ENCODE results near the gene RPL41. TPM values are rescaled to one million over a fixed set of nuclear protein-coding genes. Genes with fewer than 3 reads are reported as not detected.

The RPL41 gene
- total and polyA plus RNA-seq, 9 of the 15 experiments (the other 6 are each of a cell fraction or from before 2014, with no cell fraction given), result 3,403 to 11,276 (median 5,604) TPM

- no peaks in the 10 kb centered on the region; a peak in 1 of 5 replicates for H3K27me3 ChIP-seq (ENCODE audit: control insufficient read depth in 2 of 2, insufficient read depth in 2 of 2, low read length in 2 of 2)
- POLR2A ChIA-PET, result interaction anchor here (0.6 to 1.9 kb wide), 4 partner anchors 19 to 341 kb away, joined by 3 to 6 read pairs (median 4); partner anchors contain the start of genes PA2G4 and ZC3H10
- H2AFZ ChIP-seq (ENCODE audit: low read depth, low read length), result peak overlapping the region; percentile 40
- peak; percentile 53 to 82 (median 72) for DNase-seq (ENCODE audit: extremely low read depth in 1 of 4, low spot score in 3 of 4)
- H3K4me2 ChIP-seq (ENCODE audit: insufficient read depth, low read length), result no peak overlapping the region
- H3K4me3 ChIP-seq, result no peak overlapping the region
- intact Hi-C loops (cut with micrococcal nuclease), result loop anchor here (1.0 kb wide), 1 partner anchor 33 kb away; the partner anchor contains the start of gene ZC3H10
- 53% methylated on average over 15 of the region's 15 CpGs for WGBS (ENCODE audit: insufficient coverage, low coverage, missing lambda C conversion rate)
- H3K4me1 ChIP-seq (replicated peaks in 1 of 2; ENCODE audit: control insufficient read depth in 2 of 2, insufficient read depth in 2 of 2, low read length in 2 of 2), result peaks cover 38 to 41% of the 10 kb centered on the region in 2 experiments
- H3K79me2 ChIP-seq (ENCODE audit: control insufficient read depth, insufficient read depth, low read length), result no peaks in the 10 kb centered on the region
- H4K20me1 ChIP-seq (replicated peaks; ENCODE audit: control insufficient read depth, insufficient read depth, low read length), result no peaks in the 10 kb centered on the region
- no peaks in the 10 kb centered on the region for H3K36me3 ChIP-seq (ENCODE audit: control insufficient read depth, insufficient read depth, low read length)
- ATAC-seq, result peak; percentile 81
- H3K9ac ChIP-seq (ENCODE audit: insufficient read depth in 1 of 2, low read depth in 2 of 2, low read length in 2 of 2), result no peak overlapping the region
- no TSS peak for BruUV-seq (replicated peaks)
- H3K9me1 ChIP-seq (ENCODE audit: control insufficient read depth, insufficient read depth, low read length), result no peaks in the 10 kb centered on the region
- FAIRE-seq, result peak; percentile 81
- CTCF ChIA-PET (ENCODE audit: low intra/inter-chr PET ratio), result no interaction called here
- H3K9me3 ChIP-seq (replicated peaks; ENCODE audit: control insufficient read depth, insufficient read depth, low read depth, low read length), result no peaks in the 10 kb centered on the region
- H3K27ac ChIP-seq (ENCODE audit: extremely low read depth, low read depth, low read length), result no peak overlapping the region
- in situ Hi-C loops (cut with MboI), result no loop called here
- TF ChIP-seq TRIM28 (IDR thresholded peaks at IDR 0.05), result no peak
- TF ChIP-seq ZNF609 (CRISPR knock-in tag; IDR thresholded peaks at IDR 0.05; ENCODE audit: borderline replicate concordance), result no peak
- TF ChIP-seq CTCFL (IDR thresholded peaks at IDR 0.05; ENCODE audit: borderline replicate concordance, insufficient read depth, low read depth, low read length, poor library complexity, severe bottlenecking), result peak; percentile 84
- TF ChIP-seq MAFK (IDR thresholded peaks at IDR 0.05; ENCODE audit: low read length), result no peak
- TF ChIP-seq ATF1 (CRISPR knock-in tag; IDR thresholded peaks at IDR 0.05), result no peak
- TF ChIP-seq ATF1 (tag; IDR thresholded peaks at IDR 0.05), result no peak
- TF ChIP-seq DPF2 (IDR thresholded peaks at IDR 0.05), result peak; percentile 14; the same call in 1 of the 2 replicates
- no peak for TF ChIP-seq ZNF197 (CRISPR knock-in tag; IDR thresholded peaks at IDR 0.05; ENCODE audit: low read depth)
- no peak for TF ChIP-seq ZNF444 (CRISPR knock-in tag; IDR thresholded peaks at IDR 0.05)
- TF ChIP-seq TCFL5 (CRISPR knock-in tag; conservative IDR thresholded peaks at IDR 0.05), result no peak
- no peak for TF ChIP-seq ATF6 (CRISPR knock-in tag; IDR thresholded peaks at IDR 0.05)
- 0 out of 4 replicates have a peak, but pooled peaks of 1 of the 2 experiments have one; percentile 37 for TF ChIP-seq MAZ (CRISPR knock-in tag; conservative IDR thresholded peaks at IDR 0.05 in 1 of 2, IDR thresholded peaks at IDR 0.05 in 1 of 2)
Measured at GRCh38 chr12:56084958-56085543, 31.4 kb upstream of the RPL41 start.

Data from K562 (cell line).